HCT116 (cell line): ENCODE data around the gene HMCES. TPM values are rescaled to one million over a fixed set of nuclear protein-coding genes. Genes with fewer than 3 reads are reported as not detected.

ENCODE experiments used
- ATAC-seq: fragments of 200-7000 bp; cut with Tn5 transposase; 2 replicates; pipeline ENCODE4 v1.9.1; 2020; ENCODE audit warnings: mild to moderate bottlenecking, moderate library complexity
- BruUV-seq: library from RNA; stranded (reverse); fragments of 400-500 nt; replicated peaks from 2 replicates; lab custom pipeline; 2021; lab: Mats Ljungman, UMichigan
- CTCF ChIA-PET: fragments of 300-600 bp; sonication (Branson Sonifier 250); formaldehyde crosslinking; loops from one replicate; lab custom pipeline; 2021; ENCODE audit warnings: antibody characterized with exemption; lab: Charles Lee
- POLR2A ChIA-PET: fragments of 300-600, 350-600 bp; sonication (Branson Sonifier 250); formaldehyde crosslinking; loops from one replicate; lab custom pipeline; 2021; ENCODE audit warnings: antibody characterized with exemption; lab: Charles Lee
- RAD21 ChIA-PET, 2 experiments: fragments of 300-600 bp; sonication (Branson Sonifier 250); formaldehyde crosslinking; loops; one replicate each; lab custom pipeline; 2023; ENCODE audit warnings: low total read pairs in 2 of 2; ENCODE audit not compliant: uncharacterized antibody in 2 of 2, unreplicated experiment in 2 of 2, low non-redundant PET in 1 of 2; lab: Charles Lee
- DNase-seq: peaks from one replicate; pipeline ENCODE4 v3.0.0-alpha.2; 2010; ENCODE audit warnings: low read depth, low spot score
- H2AFZ ChIP-seq: fragments of 200-600 bp; shearing (Covaris generic), sonication (generic); 2 replicates; pipeline ENCODE4 v1.6.1; 2017; ENCODE audit warnings: low read depth, mixed run types, mixed read lengths, antibody characterized with exemption, low read length; ENCODE audit not compliant: poor library complexity, severe bottlenecking
- H3K27ac ChIP-seq: 2 replicates; pipeline ENCODE4 v1.5.1; 2012; ENCODE audit warnings: low read depth, low read length
- H3K27me3 ChIP-seq: fragments of 200-600 bp; sonication (generic); 2 replicates; pipeline ENCODE4 v1.6.1; 2016; ENCODE audit warnings: mixed run types, low read length, mixed read lengths; ENCODE audit not compliant: insufficient read depth
- H3K36me3 ChIP-seq, 2 experiments: fragments of 200-500 bp in 1 of 2; fragments of 200-600 bp in 1 of 2; sonication (Bioruptor generic) in 1 of 2; sonication (generic) in 1 of 2; 2 replicates each; pipeline versions ENCODE4 v1.5.1 to v1.6.1; 2014 to 2016; ENCODE audit warnings: low read length in 2 of 2, inconsistent platforms in 1 of 2, mixed read lengths in 1 of 2, mixed run types in 1 of 2; ENCODE audit not compliant: insufficient read depth in 2 of 2, control insufficient read depth in 1 of 2
- H3K4me1 ChIP-seq, 2 experiments: fragments of 200-600 bp in 1 of 2; sonication (generic) in 1 of 2; 2 replicates each; pipeline versions ENCODE4 v1.5.1 to v1.6.1; 2012 to 2017; ENCODE audit warnings: low read length in 2 of 2, inconsistent platforms in 1 of 2, mild to moderate bottlenecking in 1 of 2, mixed read lengths in 1 of 2, mixed run types in 1 of 2, moderate library complexity in 1 of 2; ENCODE audit not compliant: insufficient read depth in 2 of 2, control insufficient read depth in 1 of 2
- H3K4me2 ChIP-seq: fragments of 200-600 bp; sonication (generic); 2 replicates; pipeline ENCODE4 v1.6.1; 2017; ENCODE audit warnings: mixed run types, low read length, mixed read lengths
- H3K4me3 ChIP-seq, 2 experiments: fragments of 200-600 bp in 1 of 2; sonication (generic) in 1 of 2; replicated peaks in 1 of 2; 2 replicates each; pipeline ENCODE4 v1.5.1; 2011 to 2016; ENCODE audit warnings: low read length in 2 of 2, control low read depth in 1 of 2, low read depth in 1 of 2, mild to moderate bottlenecking in 1 of 2, mixed read lengths in 1 of 2, mixed run types in 1 of 2
- H3K79me2 ChIP-seq: fragments of 200-600 bp; sonication (generic); 2 replicates; pipeline ENCODE4 v1.6.1; 2017; ENCODE audit warnings: mild to moderate bottlenecking, mixed run types, low read length, moderate library complexity, mixed read lengths; ENCODE audit not compliant: insufficient read depth
- H3K9ac ChIP-seq: fragments of 200-600 bp; sonication (generic); 2 replicates; pipeline ENCODE4 v1.6.1; 2016; ENCODE audit warnings: low read length, mixed read lengths
- H3K9me2 ChIP-seq: fragments of 200-600 bp; sonication (generic), shearing (Covaris generic); 2 replicates; pipeline ENCODE4 v1.6.1; 2017; ENCODE audit warnings: mixed run types, mild to moderate bottlenecking, moderate library complexity; ENCODE audit not compliant: insufficient read depth
- H3K9me3 ChIP-seq, 2 experiments: fragments of 200-500 bp in 1 of 2; fragments of 200-600 bp in 1 of 2; sonication (Bioruptor generic) in 1 of 2; sonication (generic) in 1 of 2; 2 replicates each; pipeline ENCODE4 v1.6.1; 2014 to 2017; ENCODE audit warnings: low read length in 2 of 2, mixed read lengths in 2 of 2, inconsistent platforms in 1 of 2, low read depth in 1 of 2, mild to moderate bottlenecking in 1 of 2, mixed run types in 1 of 2, moderate library complexity in 1 of 2; ENCODE audit not compliant: control insufficient read depth in 1 of 2, insufficient read depth in 1 of 2
- H4K20me1 ChIP-seq: fragments of 200-600 bp; sonication (generic), shearing (Covaris generic); 2 replicates; pipeline ENCODE4 v1.6.1; 2017; ENCODE audit warnings: mixed run types, mild to moderate bottlenecking, moderate library complexity; ENCODE audit not compliant: insufficient read depth
- ATF3 ChIP-seq: IDR thresholded peaks from 2 replicates; pipeline ENCODE4 v1.6.1; 2012
- CBX3 ChIP-seq: IDR thresholded peaks from 2 replicates; pipeline ENCODE4 v1.6.1; 2012; ENCODE audit warnings: low read depth
- CEBPB ChIP-seq: IDR thresholded peaks from 2 replicates; pipeline ENCODE4 v1.6.1; 2012; ENCODE audit warnings: low read depth
- ELF1 ChIP-seq: IDR thresholded peaks from 2 replicates; pipeline ENCODE4 v1.6.1; 2012; ENCODE audit warnings: low read depth, borderline replicate concordance
- EZH2 ChIP-seq: fragments of 200-600 bp; sonication (generic); IDR thresholded peaks from 2 replicates; pipeline ENCODE4 v1.6.1; 2017; ENCODE audit warnings: antibody characterized with exemption, mixed run types
- EZH2phosphoT487 ChIP-seq: fragments of 200-600 bp; IDR thresholded peaks from 2 replicates; pipeline ENCODE4 v1.6.1; 2018; ENCODE audit warnings: antibody characterized with exemption, borderline replicate concordance
- JUND ChIP-seq: IDR thresholded peaks from 2 replicates; pipeline ENCODE4 v1.6.1; 2012
- MAX ChIP-seq: IDR thresholded peaks from 2 replicates; pipeline ENCODE4 v1.6.1; 2012
- POLR2A ChIP-seq: IDR thresholded peaks from 2 replicates; pipeline ENCODE4 v1.7.0; 2011; ENCODE audit warnings: borderline replicate concordance; ENCODE audit not compliant: insufficient read depth, insufficient read length; ENCODE audit errors: extremely low read depth
- REST ChIP-seq: IDR thresholded peaks from 2 replicates; pipeline ENCODE4 v1.6.1; 2012; ENCODE audit warnings: low read depth
- SIN3A ChIP-seq: IDR thresholded peaks from 2 replicates; pipeline ENCODE4 v1.6.1; 2012; ENCODE audit warnings: low read depth
- SP1 ChIP-seq: IDR thresholded peaks from 2 replicates; pipeline ENCODE4 v1.6.1; 2012; ENCODE audit warnings: low read depth
- SRF ChIP-seq: IDR thresholded peaks from 2 replicates; pipeline ENCODE4 v1.6.1; 2012; ENCODE audit warnings: low read depth
- YY1 ChIP-seq: IDR thresholded peaks from 2 replicates; pipeline ENCODE4 v1.6.1; 2011; ENCODE audit warnings: low read length, low read depth, moderate library complexity, mild to moderate bottlenecking; ENCODE audit not compliant: insufficient replicate concordance; ENCODE audit errors: extremely low read depth
- ZBTB33 ChIP-seq: IDR thresholded peaks from 2 replicates; pipeline ENCODE4 v1.6.1; 2011; ENCODE audit warnings: mild to moderate bottlenecking, low read length, moderate library complexity; ENCODE audit not compliant: insufficient replicate concordance; ENCODE audit errors: extremely low read depth
- ZFX ChIP-seq: fragments of 450-650 bp; IDR thresholded peaks from 2 replicates; pipeline ENCODE4 v1.6.1; 2017
- ZNF274 ChIP-seq: fragments of 200-500 bp; sonication (Bioruptor generic); IDR thresholded peaks from 2 replicates; pipeline ENCODE4 v1.6.1; 2014; ENCODE audit warnings: mild to moderate bottlenecking, low read depth, low read length, inconsistent platforms
- intact Hi-C: fragments of 100-400 bp; cut with micrococcal nuclease; formaldehyde crosslinking; loops from 2 replicates; pipeline ENCODE4 v1.10.0; 2022
- total RNA-seq: library from RNA; stranded (reverse); gene quantifications from one replicate; pipeline ENCODE4 v1.2.1, GENCODE V29; 2021; ENCODE audit not compliant: unreplicated experiment

Gene HMCES
- total RNA-seq, 1 experiment from 2014 or later: 78.9 TPM

DNA sequence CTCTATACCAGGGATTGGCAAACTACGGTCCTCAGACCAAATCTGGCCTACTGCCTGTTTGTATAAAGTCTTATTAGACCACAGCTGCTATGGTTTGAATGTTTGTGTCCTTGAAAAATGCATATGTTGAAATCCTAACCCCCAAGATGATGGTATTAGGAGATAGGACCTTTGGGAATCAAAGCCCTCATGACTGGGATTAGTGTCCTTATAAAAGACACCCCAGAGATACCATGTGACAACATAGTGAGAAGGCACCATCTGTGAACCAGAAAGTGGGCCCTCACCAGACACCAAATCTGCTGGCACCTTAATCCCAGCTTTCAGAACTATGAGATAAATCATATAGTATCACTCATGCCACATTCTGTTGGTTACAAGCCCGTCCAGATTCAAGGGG, 7.4 kb downstream of the HMCES start (continued):
- TF ChIP-seq REST: no peak
- TF ChIP-seq CEBPB: no peak
- no peak for TF ChIP-seq MAX
- no peak for TF ChIP-seq ATF3
- TF ChIP-seq ELF1: no peak
- TF ChIP-seq SIN3A: no peak
- no peak for TF ChIP-seq SRF
- no peak for TF ChIP-seq ZFX
- no peak for TF ChIP-seq ZNF274

DNA sequence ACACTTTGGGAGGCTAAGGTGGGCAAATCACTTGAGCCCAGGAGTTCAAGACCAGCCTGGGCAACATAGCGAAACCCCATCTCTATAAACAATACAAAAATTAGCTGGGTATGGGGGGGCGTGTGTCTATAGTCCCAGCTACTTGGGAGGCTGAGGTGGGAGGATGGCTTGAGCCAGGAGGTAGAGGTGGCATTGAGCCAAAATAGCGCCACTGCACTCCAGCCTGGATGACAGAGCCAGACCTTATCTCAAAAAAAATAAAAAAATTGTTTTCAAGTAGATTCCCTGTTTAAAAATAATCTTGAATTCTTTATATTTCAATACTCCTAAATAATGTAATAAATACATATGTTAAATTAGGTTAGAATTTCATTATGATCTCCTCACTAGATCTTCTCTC, 9.8 kb downstream of the HMCES start:
- Histone ChIP-seq H3K27ac (no peak overlapping the region), H3K4me2 (no peak overlapping the region), H4K20me1 (no peaks in the 10 kb centered on the region), H3K4me3 (no peak overlapping the region), H3K36me3 (peaks cover 26 to 27% of the 10 kb centered on the region in 2 experiments; a peak in 3 of 4 replicates), H3K27me3 (no peaks in the 10 kb centered on the region), H3K4me1 (no peaks in the 10 kb centered on the region)
- no peak for DNase-seq
- RAD21 ChIA-PET: no interaction called here
- CTCF ChIA-PET: no interaction called here
- intact Hi-C loops: no loop called here
- no TSS peak for BruUV-seq
- TF ChIP-seq SRF: no peak
- no peak for TF ChIP-seq ZFX
- no peak for TF ChIP-seq YY1
- no peak for TF ChIP-seq SP1
- no peak for TF ChIP-seq EZH2phosphoT487
- TF ChIP-seq POLR2A: no peak
- no peak for TF ChIP-seq EZH2
- no peak for TF ChIP-seq CBX3
- no peak for TF ChIP-seq REST
- TF ChIP-seq SIN3A: no peak
- TF ChIP-seq JUND: no peak
- no peak for TF ChIP-seq ZBTB33
- no peak for TF ChIP-seq MAX
- TF ChIP-seq, all 23 proteins: peak for 0
- Histone ChIP-seq H3K9me2 (no peaks in the 10 kb centered on the region), H3K9me3 (no peaks in the 10 kb centered on the region), H3K9ac (no peak overlapping the region), H2AFZ (no peak overlapping the region), H3K79me2 (peaks cover 17% of the 10 kb centered on the region; the same call in 1 of the 2 replicates)
- POLR2A ChIA-PET: no interaction called here
- ATAC-seq: no peak
